Breast epithelium (tissue), 4 donors: ENCODE data around the gene SLC39A8. TPM values are rescaled to one million over a fixed set of nuclear protein-coding genes. Genes with fewer than 3 reads are reported as not detected.

ENCODE experiments used
- DNase-seq, 2 donors: peaks; one replicate each; pipeline ENCODE4 v3.0.0-alpha.2; 2019; ENCODE audit warnings: low spot score in 2 of 2
- H3K27ac ChIP-seq, 2 donors: fragments of 200-600 bp; sonication (generic) in 1 of 2; one replicate each; pipeline ENCODE4 v1.5.1; 2016 to 2019; ENCODE audit warnings: mild to moderate bottlenecking in 1 of 2
- H3K27me3 ChIP-seq, 2 donors: fragments of 200-600 bp; sonication (generic) in 1 of 2; one replicate each; pipeline versions ENCODE4 v1.5.1 to v1.6.0; 2017 to 2019; ENCODE audit warnings: control low read depth in 1 of 2, mild to moderate bottlenecking in 1 of 2
- H3K36me3 ChIP-seq: fragments of 200-600 bp; one replicate; pipeline ENCODE4 v1.5.1; 2019
- H3K4me1 ChIP-seq, 2 donors: fragments of 200-600 bp; sonication (generic); one replicate each; pipeline ENCODE4 v1.5.1; 2016 to 2019; ENCODE audit warnings: control low read depth in 1 of 2
- H3K4me3 ChIP-seq, 3 donors: fragments of 200-600 bp; sonication (generic); 1 replicate in 2 of 3; 2 replicates in 1 of 3; pipeline ENCODE4 v1.5.1; 2016 to 2019; ENCODE audit warnings: mild to moderate bottlenecking in 3 of 3, moderate library complexity in 2 of 3
- H3K9me3 ChIP-seq, 2 donors: fragments of 200-600 bp; sonication (generic) in 1 of 2; one replicate each; pipeline ENCODE4 v1.5.1; 2016 to 2019; ENCODE audit warnings: control low read depth in 1 of 2
- CTCF ChIP-seq, 3 donors: fragments of 450-650 bp; IDR thresholded peaks; one replicate each; pipeline ENCODE4 v1.5.1; 2016 to 2017; ENCODE audit warnings: antibody characterized with exemption in 3 of 3, mild to moderate bottlenecking in 3 of 3, moderate library complexity in 3 of 3
- POLR2A ChIP-seq: fragments of 450-650 bp; IDR thresholded peaks from one replicate; pipeline ENCODE4 v1.6.1; 2016; ENCODE audit warnings: antibody characterized with exemption, mild to moderate bottlenecking, moderate library complexity
- POLR2AphosphoS5 ChIP-seq, 3 donors: sonication (generic); formaldehyde crosslinking; IDR thresholded peaks; one replicate each; pipeline ENCODE4 v1.6.1; 2017; ENCODE audit warnings: antibody characterized with exemption in 3 of 3
- intact Hi-C: fragments of 100-400 bp; cut with DNase I; formaldehyde crosslinking; loops from one replicate; pipeline ENCODE4 v1.15.1; 2023; ENCODE audit warnings: low total_unique reads
- total RNA-seq, 3 donors: library from RNA; depleted of rRNA; stranded (reverse); fragments of >200 nt; gene quantifications; one replicate each; pipeline ENCODE4 v1.1.0, GENCODE V29; 2016

Gene SLC39A8
- total RNA-seq, 3 donors from 2014 or later: 10.6 to 66.3 (median 31.8) TPM

GRCh38 chr4:102333787-102334186 is 11.5 kb downstream of the SLC39A8 start:
- H3K9me3 ChIP-seq: no peaks in the 10 kb centered on the region
- no peak overlapping the region for H3K4me3 ChIP-seq
- H3K27ac ChIP-seq: no peak overlapping the region
- no peaks in the 10 kb centered on the region for H3K27me3 ChIP-seq
- no peaks in the 10 kb centered on the region for H3K36me3 ChIP-seq
- no peaks in the 10 kb centered on the region for H3K4me1 ChIP-seq
- TF ChIP-seq CTCF (IDR thresholded peaks at IDR 0.05) (no peak), POLR2A (no peak), POLR2AphosphoS5 (IDR thresholded peaks at IDR 0.05) (no peak)
- intact Hi-C loops: no loop called here
- DNase-seq: no peak

- TF ChIP-seq POLR2A: no peak
- H3K27me3 ChIP-seq: no peaks in the 10 kb centered on the region
These were observed 17.2 kb downstream of the SLC39A8 start for GRCh38 chr4:102328045-102328444.

GRCh38 chr4:102326951-102327350 is 18.3 kb downstream of the SLC39A8 start:
- Histone ChIP-seq H3K4me1 (no peaks in the 10 kb centered on the region), H3K27ac (no peak overlapping the region), H3K36me3 (no peaks in the 10 kb centered on the region), H3K27me3 (no peaks in the 10 kb centered on the region), H3K4me3 (no peak overlapping the region), H3K9me3 (no peaks in the 10 kb centered on the region)
- no peak for TF ChIP-seq CTCF (IDR thresholded peaks at IDR 0.05)
- no peak for DNase-seq
- intact Hi-C loops: no loop called here

More at GRCh38 chr4:102328045-102328444, 17.2 kb downstream of the SLC39A8 start:
- intact Hi-C loops: no loop called here
- Histone ChIP-seq H3K4me1 (no peaks in the 10 kb centered on the region), H3K4me3 (no peak overlapping the region), H3K27ac (no peak overlapping the region), H3K9me3 (no peaks in the 10 kb centered on the region), H3K36me3 (no peaks in the 10 kb centered on the region)
- DNase-seq: no peak

DNA sequence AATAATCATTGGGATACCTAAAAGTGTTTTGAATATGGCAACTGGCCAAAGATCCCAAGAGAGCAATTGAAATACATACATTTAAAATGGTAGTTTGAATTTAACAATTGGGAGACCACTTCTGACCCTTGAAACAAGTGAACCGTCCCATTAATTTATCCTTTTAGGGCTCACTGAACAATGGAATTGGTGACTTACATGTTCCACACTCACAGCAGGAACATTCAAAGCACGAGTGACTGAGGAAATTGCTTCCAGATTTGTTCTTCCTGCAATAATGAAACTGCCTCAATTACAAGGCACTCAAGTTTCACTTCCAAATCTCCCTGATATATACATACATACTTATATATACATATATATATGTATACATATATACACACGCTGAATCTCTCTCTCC is 20.6 kb downstream of the SLC39A8 start:
- H3K4me1 ChIP-seq: no peaks in the 10 kb centered on the region
- H3K36me3 ChIP-seq: no peaks in the 10 kb centered on the region
- intact Hi-C loops: no loop called here
- TF ChIP-seq POLR2AphosphoS5 (IDR thresholded peaks at IDR 0.05) (no peak), POLR2A (no peak), CTCF (IDR thresholded peaks at IDR 0.05) (no peak)
- no peak for DNase-seq
- no peak overlapping the region for H3K4me3 ChIP-seq
- no peak overlapping the region for H3K27ac ChIP-seq
- H3K27me3 ChIP-seq: no peaks in the 10 kb centered on the region
- no peaks in the 10 kb centered on the region for H3K9me3 ChIP-seq

DNA sequence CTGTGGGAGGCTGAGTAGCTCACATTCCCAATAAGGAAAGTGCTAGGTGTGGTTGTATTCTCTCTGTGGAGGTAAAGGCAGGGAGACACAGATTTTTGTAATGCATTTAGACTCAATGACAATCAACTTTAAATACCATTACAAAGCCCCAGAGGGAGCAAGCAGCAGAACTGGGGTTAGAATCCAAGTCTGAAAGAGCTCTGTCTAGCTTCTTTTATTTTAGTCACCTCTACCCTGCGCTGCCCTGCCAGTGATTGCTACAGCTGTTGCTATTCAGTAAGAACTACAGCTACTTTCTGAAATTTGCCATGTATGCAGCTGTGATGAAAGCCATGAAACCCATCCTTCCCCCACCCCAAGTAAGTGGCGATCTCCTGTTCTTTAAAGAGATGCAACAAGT is 22.5 kb downstream of the SLC39A8 start:
- no peaks in the 10 kb centered on the region for H3K27me3 ChIP-seq
- H3K4me1 ChIP-seq: no peaks in the 10 kb centered on the region
- TF ChIP-seq POLR2A (no peak), CTCF (IDR thresholded peaks at IDR 0.05) (no peak), POLR2AphosphoS5 (IDR thresholded peaks at IDR 0.05) (no peak)
- no peak for DNase-seq
- intact Hi-C loops: no loop called here
- no peaks in the 10 kb centered on the region for H3K36me3 ChIP-seq
- no peak overlapping the region for H3K4me3 ChIP-seq
- no peak overlapping the region for H3K27ac ChIP-seq
- no peaks in the 10 kb centered on the region for H3K9me3 ChIP-seq
